Neutrophil (primary cell): ENCODE data around the gene PAX5.

Source experiments
- H3K27ac ChIP-seq: fragments of 200-600 bp; sonication (generic); 2 replicates; pipeline ENCODE4 v1.5.1; 2016; ENCODE audit warnings: mild to moderate bottlenecking, moderate library complexity
- H3K27me3 ChIP-seq: fragments of 200-600 bp; sonication (generic); 2 replicates; pipeline ENCODE4 v1.6.0; 2016; ENCODE audit warnings: mild to moderate bottlenecking
- H3K36me3 ChIP-seq: fragments of 200-600 bp; sonication (generic); 2 replicates; pipeline ENCODE4 v1.5.1; 2017
- H3K4me1 ChIP-seq, 2 experiments: fragments of 200-600 bp in 1 of 2; sonication (generic) in 1 of 2; 1 replicate in 1 of 2; 2 replicates in 1 of 2; pipeline versions ENCODE4 v1.5.1 to v1.6.1; 2013 to 2016; ENCODE audit warnings: low read depth in 1 of 2, low read length in 1 of 2, mild to moderate bottlenecking in 1 of 2, moderate library complexity in 1 of 2; ENCODE audit not compliant: control insufficient read depth in 1 of 2, insufficient read depth in 1 of 2
- H3K4me3 ChIP-seq, 2 experiments: fragments of 200-600 bp in 1 of 2; sonication (generic) in 1 of 2; 1 replicate in 1 of 2; 2 replicates in 1 of 2; pipeline ENCODE4 v1.5.1; 2013 to 2016; ENCODE audit warnings: low read depth in 1 of 2, low read length in 1 of 2, mild to moderate bottlenecking in 1 of 2, moderate library complexity in 1 of 2
- H3K9me3 ChIP-seq: fragments of 200-600 bp; sonication (generic); 2 replicates; pipeline ENCODE4 v1.5.1; 2016
- TF ChIP-seq, protein P1 (sequence below): fragments of 200-600 bp; sonication (generic); IDR thresholded peaks from 2 replicates; pipeline ENCODE4 v1.5.1; 2016; ENCODE audit warnings: antibody characterized with exemption

Gene PAX5

GRCh38 chr9:36845844-36846243, 188.2 kb downstream of the PAX5 start:
- TF ChIP-seq, protein P1, sequence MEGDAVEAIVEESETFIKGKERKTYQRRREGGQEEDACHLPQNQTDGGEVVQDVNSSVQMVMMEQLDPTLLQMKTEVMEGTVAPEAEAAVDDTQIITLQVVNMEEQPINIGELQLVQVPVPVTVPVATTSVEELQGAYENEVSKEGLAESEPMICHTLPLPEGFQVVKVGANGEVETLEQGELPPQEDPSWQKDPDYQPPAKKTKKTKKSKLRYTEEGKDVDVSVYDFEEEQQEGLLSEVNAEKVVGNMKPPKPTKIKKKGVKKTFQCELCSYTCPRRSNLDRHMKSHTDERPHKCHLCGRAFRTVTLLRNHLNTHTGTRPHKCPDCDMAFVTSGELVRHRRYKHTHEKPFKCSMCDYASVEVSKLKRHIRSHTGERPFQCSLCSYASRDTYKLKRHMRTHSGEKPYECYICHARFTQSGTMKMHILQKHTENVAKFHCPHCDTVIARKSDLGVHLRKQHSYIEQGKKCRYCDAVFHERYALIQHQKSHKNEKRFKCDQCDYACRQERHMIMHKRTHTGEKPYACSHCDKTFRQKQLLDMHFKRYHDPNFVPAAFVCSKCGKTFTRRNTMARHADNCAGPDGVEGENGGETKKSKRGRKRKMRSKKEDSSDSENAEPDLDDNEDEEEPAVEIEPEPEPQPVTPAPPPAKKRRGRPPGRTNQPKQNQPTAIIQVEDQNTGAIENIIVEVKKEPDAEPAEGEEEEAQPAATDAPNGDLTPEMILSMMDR, result no peak
- Histone ChIP-seq H3K27me3 (peaks cover 11% of the 10 kb centered on the region), H3K9me3 (no peaks in the 10 kb centered on the region), H3K36me3 (no peaks in the 10 kb centered on the region), H3K27ac (no peak overlapping the region), H3K4me3 (no peak overlapping the region), H3K4me1 (no peaks in the 10 kb centered on the region)

GRCh38 chr9:36844961-36845360, 189.1 kb downstream of the PAX5 start:
- TF ChIP-seq, protein P1, result no peak
- no peak overlapping the region for H3K4me3 ChIP-seq
- no peaks in the 10 kb centered on the region for H3K9me3 ChIP-seq
- no peak overlapping the region for H3K27ac ChIP-seq
- H3K27me3 ChIP-seq, result peaks cover 11% of the 10 kb centered on the region
- H3K36me3 ChIP-seq, result no peaks in the 10 kb centered on the region
- no peaks in the 10 kb centered on the region for H3K4me1 ChIP-seq

DNA sequence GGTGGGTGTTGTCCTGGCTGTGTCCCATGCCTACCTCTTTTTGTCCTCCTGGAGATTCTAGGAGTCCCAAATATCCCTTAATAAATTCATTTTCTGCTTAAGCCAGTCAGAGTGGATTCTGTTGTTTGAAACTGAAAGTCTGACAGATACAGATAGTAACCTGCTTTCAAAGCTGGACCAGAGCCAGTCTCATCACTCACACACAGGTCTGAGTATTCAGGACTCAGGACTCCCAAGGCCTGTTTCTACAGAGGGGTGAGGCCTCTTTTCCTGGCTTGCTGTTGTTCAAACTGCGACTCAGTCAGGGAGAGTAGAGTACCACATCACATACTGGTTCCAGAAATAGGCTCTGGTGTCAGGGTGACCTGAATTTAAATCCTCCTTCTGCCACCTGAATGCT, 190.1 kb downstream of the PAX5 start:
- Histone ChIP-seq H3K27ac (no peak overlapping the region), H3K4me1 (no peaks in the 10 kb centered on the region), H3K36me3 (no peaks in the 10 kb centered on the region), H3K9me3 (no peaks in the 10 kb centered on the region), H3K27me3 (peaks cover 11% of the 10 kb centered on the region), H3K4me3 (no peak overlapping the region)
- TF ChIP-seq, protein P1, result no peak

DNA sequence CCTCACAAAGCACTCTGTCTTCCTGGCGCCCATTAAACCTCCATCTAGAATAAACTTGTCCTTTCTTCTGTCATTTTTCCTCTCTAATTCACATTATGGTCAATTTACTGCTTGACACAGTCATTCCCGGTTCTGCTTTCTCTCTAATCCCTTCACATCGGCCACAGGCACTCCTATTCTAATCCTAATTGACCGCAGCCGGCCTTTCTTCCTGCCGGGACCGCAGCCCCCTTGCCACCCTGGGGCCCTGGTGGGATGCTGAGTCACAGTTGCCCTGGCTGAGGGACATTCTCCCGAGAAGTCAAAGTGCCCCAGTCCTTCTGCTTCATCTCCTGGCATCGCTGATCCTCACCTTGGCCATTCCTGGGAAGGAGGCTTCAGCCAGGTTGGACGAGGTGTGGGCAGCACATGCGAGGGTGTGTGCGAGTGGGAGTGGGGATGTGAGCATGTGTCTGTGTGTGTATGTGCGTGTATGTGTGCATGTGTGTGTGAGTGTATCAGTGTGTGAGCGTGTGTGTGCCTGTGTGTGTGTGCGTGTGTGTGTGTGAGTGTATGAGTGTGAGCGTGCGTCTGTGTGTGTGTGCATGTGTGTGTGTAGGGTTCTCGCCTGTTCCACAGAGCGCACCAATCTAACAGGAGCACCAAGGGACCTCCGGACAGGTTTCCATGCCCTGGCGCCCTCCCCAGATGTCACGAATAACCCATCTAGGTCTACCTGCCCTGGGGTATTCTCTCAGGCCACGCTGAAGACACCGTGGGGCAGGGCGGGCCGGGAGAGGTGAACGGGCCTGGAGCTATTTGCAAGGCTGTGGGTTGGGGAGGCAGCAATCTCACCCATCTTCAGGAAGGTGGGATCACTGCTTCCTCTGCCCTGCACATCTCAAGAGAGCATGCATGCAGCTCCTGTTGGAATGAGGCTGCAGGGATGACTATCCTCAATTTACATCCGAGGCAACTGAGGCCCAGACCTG, 191.2 kb downstream of the PAX5 start:
- Histone ChIP-seq H3K36me3 (no peaks in the 10 kb centered on the region), H3K4me1 (no peaks in the 10 kb centered on the region)
- TF ChIP-seq, protein P1, result no peak

DNA sequence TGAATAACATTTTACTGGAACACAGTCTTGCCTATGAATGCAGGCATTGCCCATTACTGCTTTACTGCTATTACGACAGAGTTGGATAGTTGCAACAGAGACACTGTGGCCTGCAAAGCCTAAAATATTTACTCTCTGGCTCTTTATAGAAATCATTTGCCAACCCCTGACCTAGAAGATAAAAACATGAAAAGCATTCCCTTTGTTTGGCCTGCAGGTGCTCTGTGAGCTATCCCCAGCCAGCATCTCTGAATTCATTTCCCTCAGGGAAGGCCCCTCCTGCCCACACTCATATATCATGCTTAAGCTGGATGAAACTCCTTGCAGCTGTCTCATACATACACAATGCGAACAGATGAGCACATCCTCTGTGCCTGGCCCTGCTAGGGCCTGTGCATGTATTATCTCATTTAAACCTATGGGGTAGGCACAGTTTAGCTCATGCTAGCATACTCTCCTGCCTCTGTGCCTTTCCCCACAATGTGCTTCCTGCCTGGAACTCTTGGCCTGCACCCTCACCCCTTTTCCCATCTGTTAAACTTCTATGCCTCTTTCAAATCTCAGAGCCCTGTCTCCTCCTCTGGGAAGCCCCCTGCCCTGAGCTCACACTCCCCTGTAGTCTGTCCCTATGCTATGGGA, 193.1 kb downstream of the PAX5 start:
- Histone ChIP-seq H3K9me3 (no peaks in the 10 kb centered on the region), H3K4me1 (no peaks in the 10 kb centered on the region), H3K4me3 (no peak overlapping the region), H3K27me3 (peaks cover 11% of the 10 kb centered on the region), H3K36me3 (no peaks in the 10 kb centered on the region), H3K27ac (no peak overlapping the region)
- TF ChIP-seq, protein P1, result no peak

More for the DNA sequence above, 191.2 kb downstream of the PAX5 start:
- Histone ChIP-seq H3K27me3 (peaks cover 11% of the 10 kb centered on the region), H3K9me3 (no peaks in the 10 kb centered on the region), H3K27ac (no peak overlapping the region), H3K4me3 (no peak overlapping the region)
